NCI-H1694 treated with DMSO at 0.1 percent for 48 hours (cell line): Measurements from ENCODE around the gene NFXL1.

Experiments
- DNase-seq: peaks from one replicate; lab custom pipeline; 2025; lab: John Stamatoyannopoulos, UW

Gene NFXL1

DNA sequence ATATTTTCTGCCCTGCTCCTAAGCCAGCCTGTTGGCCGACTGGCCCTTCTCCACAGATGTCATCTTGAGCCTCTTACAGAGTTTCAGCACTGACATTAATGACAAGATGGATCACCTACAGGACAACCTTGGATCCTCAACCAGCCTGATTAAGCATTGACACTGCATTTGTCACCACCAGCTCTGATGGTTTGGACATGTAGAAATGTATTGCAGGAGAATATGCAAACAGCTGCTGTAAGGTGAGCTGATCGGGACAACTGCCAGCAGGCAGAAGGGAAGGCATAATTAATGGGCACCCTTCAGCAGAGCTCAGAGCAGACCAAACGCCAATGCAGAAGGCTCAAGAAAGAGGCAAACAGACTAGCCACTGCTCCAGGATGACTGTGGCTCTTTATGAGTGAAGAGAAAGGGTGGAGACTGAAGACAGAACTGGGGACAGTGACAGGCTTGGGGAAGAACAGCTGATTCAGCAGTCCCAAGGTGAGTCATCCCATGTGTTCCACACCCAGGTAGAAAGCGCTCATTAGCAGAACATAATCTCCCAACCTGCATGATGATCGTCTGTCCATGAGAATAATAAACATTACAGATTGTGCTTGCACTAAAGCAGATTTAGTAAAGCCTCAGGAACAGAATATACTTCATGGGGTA lies 83.2 kb downstream of the NFXL1 start:
- no peak for DNase-seq

GRCh38 chr4:47830265-47831025 lies 83.9 kb downstream of the NFXL1 start:
- DNase-seq: no peak

- DNase-seq: no peak
Measured at GRCh38 chr4:47829438-47829837, 84.9 kb downstream of the NFXL1 start.

GRCh38 chr4:47827343-47828047 lies 86.9 kb downstream of the NFXL1 start:
- no peak for DNase-seq

DNA sequence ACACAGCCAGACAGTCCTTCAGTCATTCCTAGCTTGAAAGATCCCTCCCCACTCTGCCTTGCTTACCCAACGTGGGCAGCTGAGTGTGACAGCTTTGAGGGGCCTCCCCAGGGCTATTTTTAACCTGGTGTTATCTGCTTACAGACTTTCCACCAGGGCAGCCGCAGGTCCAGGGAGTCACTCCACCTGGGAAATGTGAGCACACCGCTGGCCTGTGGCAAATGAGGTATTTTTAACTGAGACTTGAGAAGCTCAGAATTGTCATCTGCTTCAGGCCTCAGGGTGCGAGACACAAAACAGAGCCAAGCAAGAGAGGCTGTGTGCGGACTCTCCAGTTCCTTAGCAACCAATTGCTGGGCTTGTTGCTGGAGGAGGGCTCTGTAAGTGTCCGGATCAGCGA lies 89.5 kb downstream of the NFXL1 start:
- no peak for DNase-seq

DNA sequence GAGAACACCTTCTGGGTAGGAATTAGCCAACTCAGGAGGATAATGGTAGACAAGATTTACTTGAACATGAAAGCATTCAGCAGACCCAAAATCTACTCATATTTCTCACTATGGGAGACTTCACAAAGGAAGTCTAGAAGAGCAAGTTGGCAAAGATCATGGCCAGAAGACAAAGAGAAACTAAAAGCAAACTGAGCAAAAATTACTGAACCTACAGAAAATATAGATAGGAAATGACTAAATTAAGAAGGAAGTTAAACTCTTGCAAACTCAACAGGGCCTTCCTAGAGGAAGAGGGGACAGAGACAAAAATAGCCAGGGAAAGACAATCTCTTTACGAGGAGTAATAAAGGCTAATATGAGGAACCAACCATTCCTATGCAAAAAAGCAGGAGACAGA lies 95.2 kb downstream of the NFXL1 start:
- no peak for DNase-seq

GRCh38 chr4:47817275-47817674 lies 97.1 kb downstream of the NFXL1 start:
- no peak for DNase-seq

DNA sequence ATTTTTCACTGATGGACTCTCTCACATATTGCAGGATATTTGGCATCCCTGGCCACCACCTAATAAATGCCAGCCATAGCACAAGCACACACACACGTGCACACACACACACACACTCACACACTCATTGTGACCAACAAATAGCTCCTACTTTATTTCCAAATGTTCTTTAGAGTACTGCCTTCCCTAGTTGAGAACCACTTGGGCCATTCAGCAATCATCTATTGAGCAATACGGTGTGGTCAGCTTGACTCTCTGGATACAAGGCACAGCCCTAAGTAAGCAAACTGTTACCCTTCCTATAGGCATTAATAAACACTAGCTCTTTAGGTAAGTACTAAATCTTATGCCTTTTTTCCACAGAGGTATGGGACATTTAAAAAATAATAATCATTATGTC lies 97.6 kb downstream of the NFXL1 start:
- DNase-seq: no peak

DNA sequence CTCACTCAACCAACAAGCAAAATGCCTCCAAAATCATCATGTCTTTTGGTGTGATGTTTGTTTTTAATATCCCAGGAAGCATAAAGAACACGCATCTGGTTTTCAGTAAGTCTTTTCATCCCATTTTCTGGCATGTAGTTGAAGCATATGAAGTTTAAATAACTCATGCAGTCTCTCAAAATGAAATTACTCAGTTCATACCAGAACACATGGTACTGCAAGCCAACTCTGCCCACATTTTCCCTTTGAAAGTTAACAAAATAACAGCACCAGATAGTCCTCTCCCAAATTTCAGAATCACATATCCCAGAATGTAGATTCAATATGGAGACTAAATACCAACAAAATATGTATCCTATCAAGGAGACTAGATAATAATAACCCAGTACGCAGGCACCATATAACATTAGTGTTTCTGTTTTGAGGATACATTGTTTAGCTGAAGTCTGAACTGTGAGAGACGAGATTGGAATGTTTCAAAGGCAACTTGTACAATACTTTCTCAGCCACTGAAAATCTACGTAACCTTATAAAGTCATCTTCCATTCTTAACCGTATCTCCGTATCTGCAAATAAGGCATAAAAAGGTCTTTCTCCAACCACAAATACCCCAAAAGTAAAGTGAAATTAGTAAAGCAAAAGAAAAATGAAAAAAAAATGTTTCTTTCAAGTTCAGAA lies 99.6 kb downstream of the NFXL1 start:
- no peak for DNase-seq

- no peak for DNase-seq
Measured at GRCh38 chr4:47809654-47810203, 104.7 kb downstream of the NFXL1 start.

GRCh38 chr4:47804598-47804997 lies 109.8 kb downstream of the NFXL1 start:
- no peak for DNase-seq

DNA sequence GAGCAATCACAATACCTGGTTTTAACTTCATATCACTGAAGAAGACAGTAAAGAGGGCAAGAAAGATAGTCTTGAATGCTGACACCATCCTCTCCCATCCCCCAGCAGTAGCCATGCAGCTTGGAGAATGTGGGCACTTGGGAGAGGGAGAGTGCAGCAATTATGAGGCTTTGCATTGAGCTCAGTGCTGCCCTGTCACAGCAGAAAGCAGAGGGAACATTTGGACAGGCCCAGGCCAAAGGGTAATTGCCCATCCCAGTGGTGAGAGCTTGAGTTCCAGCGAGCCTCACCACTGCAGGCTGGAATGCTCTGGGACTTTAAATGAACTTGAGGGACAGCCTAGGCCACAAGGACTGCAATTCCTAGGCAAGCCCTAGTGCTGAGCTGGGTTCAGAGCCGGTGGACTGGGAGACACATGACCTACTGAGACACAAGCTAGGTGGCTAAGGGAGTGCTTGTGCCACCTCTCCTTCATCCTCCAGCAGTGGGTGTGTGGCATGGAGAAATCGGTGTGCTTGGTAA lies 112.8 kb downstream of the NFXL1 start:
- DNase-seq: no peak

DNA sequence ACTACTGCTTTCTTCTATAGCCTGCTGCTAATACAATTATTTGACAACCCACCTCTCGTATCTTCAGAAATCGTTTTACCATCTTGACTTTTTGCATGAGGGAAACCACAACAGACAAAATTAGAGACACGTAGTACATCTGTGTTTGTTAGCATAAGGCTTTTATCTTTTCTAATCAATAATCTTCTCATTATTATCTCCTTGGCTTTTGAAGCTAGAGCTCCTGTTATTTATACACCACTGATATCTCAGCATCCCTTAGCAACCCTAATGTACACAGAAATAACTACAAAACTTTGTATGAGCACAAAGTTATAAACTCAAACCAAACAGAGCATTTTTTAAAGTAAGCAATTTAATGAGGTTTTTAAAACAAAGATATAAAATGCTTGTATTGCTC lies 116.2 kb downstream of the NFXL1 start:
- no peak for DNase-seq
